T-helper 22 cell (primary cell): ENCODE data around the gene PHACTR2.
"Not testable (repeated sequence)": the region's sequence is repeated elsewhere in the genome, so short reads cannot be mapped to it uniquely, and the experiment has no call there.

Experiments used
- DNase-seq: peaks from one replicate; pipeline ENCODE4 v3.0.0-alpha.2; 2020; ENCODE audit warnings: low read depth

PHACTR2 gene

DNA sequence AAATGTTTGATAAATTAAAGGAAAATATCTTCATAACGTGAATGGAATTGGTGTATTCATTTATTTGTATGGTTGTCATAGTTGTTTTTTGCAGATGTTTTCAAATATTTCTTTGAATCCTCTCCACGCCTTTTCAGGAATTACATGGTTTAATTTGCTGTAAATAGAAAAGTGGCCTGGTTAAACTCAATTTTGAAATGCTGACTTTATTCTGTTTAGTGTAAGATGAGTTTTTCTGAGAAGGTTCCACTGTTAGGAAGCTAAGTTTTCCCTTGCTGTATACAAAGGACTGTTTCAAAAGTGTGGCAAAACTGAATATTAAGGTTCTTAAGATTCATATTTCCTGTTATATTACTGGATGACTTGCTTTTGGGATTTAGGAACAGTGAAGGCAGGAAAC is 186.0 kb downstream of the PHACTR2 start:
- DNase-seq: no peak

DNA sequence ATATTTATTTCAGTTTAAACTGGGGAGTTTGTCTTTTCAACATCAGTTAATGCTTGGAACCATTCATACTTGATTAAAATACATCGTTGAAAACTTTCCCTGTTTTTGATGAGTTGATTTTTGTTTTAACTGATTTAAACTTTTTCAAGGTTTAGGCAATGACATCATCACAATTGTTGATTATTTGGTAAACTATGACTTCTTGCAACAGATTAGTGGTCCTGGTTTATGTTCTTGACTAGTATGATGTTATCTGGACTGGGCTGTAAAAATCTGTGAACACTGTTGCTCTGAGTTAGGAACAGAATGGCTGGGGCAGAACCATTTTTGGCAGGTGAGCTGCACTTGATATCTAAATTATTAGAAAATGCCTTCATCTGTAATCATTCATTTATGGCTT is 186.5 kb downstream of the PHACTR2 start, which contains the start of gene ZC2HC1B:
Gene ZC2HC1B, plus strand, starts transcription at position 241 of the 400 bp plus-strand sequence. Its CDS starts 66 bp downstream, at position 307.
- DNase-seq: no peak

DNA sequence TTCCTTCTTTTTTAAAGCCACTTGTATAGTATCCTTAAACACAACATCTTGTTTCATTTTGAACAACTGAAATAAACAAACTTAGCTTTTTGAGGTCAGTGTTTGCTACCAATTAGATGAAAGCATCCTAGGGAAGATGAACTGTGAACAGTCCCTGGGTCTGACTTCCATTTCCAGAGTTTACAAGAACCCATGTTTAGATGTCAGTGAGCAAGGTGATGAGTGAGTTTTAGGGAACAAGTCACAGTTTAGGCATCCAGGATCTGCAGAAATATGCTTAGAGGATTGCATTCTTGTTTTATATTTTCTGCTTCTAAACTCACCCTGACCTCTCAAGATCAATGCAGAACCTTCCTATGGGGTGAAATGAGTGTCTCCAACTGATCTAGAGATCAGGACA is 189.5 kb downstream of the PHACTR2 start:
- DNase-seq: no peak

- not testable (repeated sequence) for DNase-seq
These were observed 191.0 kb downstream of the PHACTR2 start for GRCh38 chr6:143868808-143869207.

GRCh38 chr6:143871202-143871730 is 193.5 kb downstream of the PHACTR2 start:
- not testable (repeated sequence) for DNase-seq

DNA sequence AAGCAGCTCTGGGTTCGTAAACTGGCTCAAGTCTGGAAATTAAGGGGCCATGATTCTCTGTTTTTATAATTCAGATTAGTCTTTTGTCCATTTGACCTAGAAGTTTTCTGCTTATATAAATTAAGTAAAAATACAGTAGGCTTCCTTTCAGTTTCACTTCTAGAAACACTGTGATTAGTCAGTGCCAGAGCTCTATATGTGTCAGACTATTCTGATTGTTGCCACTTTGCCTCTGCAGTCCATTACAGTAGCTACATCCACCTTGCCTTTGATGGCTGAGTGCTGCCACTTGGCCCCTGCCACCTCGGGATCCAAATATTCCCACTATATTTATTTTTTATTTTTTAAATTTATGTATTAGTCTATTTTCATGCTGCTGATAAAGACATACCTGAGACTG is 194.4 kb downstream of the PHACTR2 start:
- no peak for DNase-seq

- DNase-seq: not testable (repeated sequence)
These were observed 195.8 kb downstream of the PHACTR2 start for GRCh38 chr6:143873600-143873999.

- DNase-seq: not testable (repeated sequence)
These were observed 196.7 kb downstream of the PHACTR2 start for GRCh38 chr6:143874503-143874902.

GRCh38 chr6:143877584-143878271 is 200.0 kb downstream of the PHACTR2 start:
- no peak for DNase-seq

DNA sequence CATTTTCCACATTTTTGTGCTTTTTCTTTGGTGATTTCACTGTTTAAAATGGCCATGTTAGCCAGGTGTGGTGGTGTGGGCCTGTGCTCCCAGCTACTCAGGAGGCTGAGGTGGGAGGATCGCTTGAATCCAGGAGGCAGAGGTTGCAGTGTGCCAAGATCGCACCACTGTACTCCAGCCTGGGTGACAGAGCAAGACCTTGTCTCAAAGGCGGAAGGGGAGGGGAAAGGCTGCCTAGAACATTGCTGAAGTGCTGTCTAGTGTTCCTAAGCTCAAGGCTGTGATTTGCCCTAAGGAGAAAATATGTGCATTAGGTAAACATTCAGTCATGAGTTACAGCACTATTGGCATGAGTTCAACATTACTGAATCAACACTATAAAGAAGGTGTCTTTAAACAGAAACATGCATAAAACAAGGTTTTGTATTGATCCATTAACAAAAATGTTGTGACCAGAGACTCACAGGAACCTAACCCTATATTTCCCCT is 200.6 kb downstream of the PHACTR2 start:
- DNase-seq: no peak

DNA sequence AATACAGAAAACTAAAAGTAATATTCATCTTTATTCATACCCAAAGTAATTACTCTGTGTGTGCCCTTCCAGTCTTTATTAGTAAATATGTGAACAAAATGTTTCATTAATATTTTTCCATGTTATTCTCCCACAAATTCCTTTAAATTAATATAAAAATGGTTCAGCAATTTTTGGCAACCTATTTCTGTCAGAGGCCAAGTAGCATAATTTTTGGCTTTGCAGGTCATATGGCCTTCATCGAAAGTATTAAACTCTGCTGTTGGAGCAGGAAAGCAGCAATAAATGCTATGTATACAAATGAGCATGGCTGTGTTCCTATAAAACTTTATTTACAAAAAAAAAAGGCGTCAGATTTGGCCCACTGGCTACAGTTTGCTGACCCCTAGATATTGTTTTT is 202.6 kb downstream of the PHACTR2 start:
- no peak for DNase-seq
